CD14-positive monocyte (primary cell): ENCODE measurements around the gene USP31. TPM values are rescaled to one million over a fixed set of nuclear protein-coding genes. Genes with fewer than 3 reads are reported as not detected.

Experiments
- DNase-seq, 3 donors: peaks; one replicate each; pipeline ENCODE4 v3.0.0-alpha.2; 2011 to 2022
- H2AFZ ChIP-seq: 2 replicates; pipeline ENCODE4 v1.6.0; 2012; ENCODE audit warnings: mild to moderate bottlenecking, low read depth, low read length, inconsistent platforms; ENCODE audit not compliant: insufficient read depth, poor library complexity, severe bottlenecking
- H3K27ac ChIP-seq, 2 donors: 1 replicate in 1 of 2; 2 replicates in 1 of 2; pipeline ENCODE4 v1.5.1; 2012 to 2013; ENCODE audit warnings: low read length in 2 of 2, control low read depth in 1 of 2, inconsistent platforms in 1 of 2, low read depth in 1 of 2, mild to moderate bottlenecking in 1 of 2
- H3K27me3 ChIP-seq, 2 donors: one replicate each; pipeline versions ENCODE4 v1.6.0 to v1.6.1; 2011 to 2013; ENCODE audit warnings: low read length in 2 of 2; ENCODE audit not compliant: control insufficient read depth in 2 of 2, insufficient read depth in 2 of 2
- H3K36me3 ChIP-seq, 2 donors: replicated peaks in 1 of 2; 1 replicate in 1 of 2; 2 replicates in 1 of 2; pipeline versions ENCODE4 v1.5.1 to v1.6.1; 2012 to 2013; ENCODE audit warnings: low read length in 2 of 2, control low read depth in 1 of 2, inconsistent platforms in 1 of 2, mild to moderate bottlenecking in 1 of 2; ENCODE audit not compliant: insufficient read depth in 2 of 2, control insufficient read depth in 1 of 2
- H3K4me1 ChIP-seq, 2 donors: 1 replicate in 1 of 2; 2 replicates in 1 of 2; pipeline versions ENCODE4 v1.5.1 to v1.6.1; 2012 to 2013; ENCODE audit warnings: low read length in 2 of 2, control low read depth in 1 of 2, inconsistent platforms in 1 of 2, mild to moderate bottlenecking in 1 of 2, moderate library complexity in 1 of 2; ENCODE audit not compliant: insufficient read depth in 2 of 2, control insufficient read depth in 1 of 2
- H3K4me2 ChIP-seq: replicated peaks from 2 replicates; pipeline ENCODE3; 2012; ENCODE audit warnings: low read length, moderate library complexity, mild to moderate bottlenecking; ENCODE audit not compliant: poor library complexity, severe bottlenecking; ENCODE audit errors: extremely low read depth
- H3K4me3 ChIP-seq, 3 experiments: fragments of 200-600 bp in 1 of 3; sonication (generic) in 1 of 3; replicated peaks in 1 of 3; 1 replicate in 2 of 3; 2 replicates in 1 of 3; pipeline ENCODE4 v1.5.1; 2011 to 2013; ENCODE audit warnings: low read length in 3 of 3, mild to moderate bottlenecking in 3 of 3, control low read depth in 2 of 3, low read depth in 2 of 3, inconsistent platforms in 1 of 3, moderate library complexity in 1 of 3
- H3K79me2 ChIP-seq: 2 replicates; pipeline ENCODE4 v1.6.0; 2012; ENCODE audit warnings: mild to moderate bottlenecking, control low read depth, inconsistent platforms, low read length, moderate library complexity; ENCODE audit not compliant: insufficient read depth
- H3K9ac ChIP-seq: 2 replicates; pipeline ENCODE4 v1.6.0; 2017; ENCODE audit warnings: low read length, mild to moderate bottlenecking; ENCODE audit not compliant: insufficient read depth, poor library complexity, severe bottlenecking
- H3K9me3 ChIP-seq, 2 donors: replicated peaks in 1 of 2; 1 replicate in 1 of 2; 2 replicates in 1 of 2; pipeline versions ENCODE4 v1.5.1 to v1.6.1; 2012 to 2013; ENCODE audit warnings: low read length in 2 of 2, control low read depth in 1 of 2; ENCODE audit not compliant: control insufficient read depth in 1 of 2, insufficient read depth in 1 of 2
- H4K20me1 ChIP-seq: 2 replicates; pipeline ENCODE4 v1.6.0; 2012; ENCODE audit warnings: mild to moderate bottlenecking, low read length, control low read depth, moderate library complexity; ENCODE audit not compliant: insufficient read depth
- H3K27ac Mint-ChIP-seq, 7 donors: one replicate each; pipeline ENCODE4 v1.8.0; 2020; ENCODE audit warnings: mild to moderate bottlenecking in 7 of 7, mixed read lengths in 7 of 7, moderate library complexity in 6 of 7, inconsistent platforms in 2 of 7
- H3K27me3 Mint-ChIP-seq, 3 donors: one replicate each; pipeline ENCODE4 v1.8.0; 2021 to 2022; ENCODE audit warnings: low read depth in 3 of 3, mild to moderate bottlenecking in 3 of 3, mixed read lengths in 3 of 3, moderate library complexity in 3 of 3, inconsistent platforms in 1 of 3
- H3K36me3 Mint-ChIP-seq, 2 donors: one replicate each; pipeline ENCODE4 v1.8.0; 2020; ENCODE audit warnings: mixed read lengths in 2 of 2, inconsistent platforms in 1 of 2, mild to moderate bottlenecking in 1 of 2
- H3K4me1 Mint-ChIP-seq: one replicate; pipeline ENCODE4 v1.8.0; 2020; ENCODE audit warnings: mild to moderate bottlenecking, mixed read lengths
- H3K4me3 Mint-ChIP-seq, 2 donors: one replicate each; pipeline ENCODE4 v1.8.0; 2020; ENCODE audit warnings: mild to moderate bottlenecking in 2 of 2, mixed read lengths in 2 of 2, moderate library complexity in 1 of 2
- H3K9me3 Mint-ChIP-seq, 7 donors: one replicate each; pipeline ENCODE4 v1.8.0; 2020 to 2022; ENCODE audit warnings: mixed read lengths in 7 of 7, mild to moderate bottlenecking in 6 of 7, moderate library complexity in 6 of 7, inconsistent platforms in 2 of 7
- WGBS: methylation state at CpG from one replicate; pipeline ENCODE4 v1.1.5; 2013; ENCODE audit warnings: missing lambda C conversion rate; ENCODE audit not compliant: insufficient coverage; 5-methylcytosine and 5-hydroxymethylcytosine counted together
- intact Hi-C, 2 donors: fragments of 100-400 bp; cut with micrococcal nuclease; formaldehyde crosslinking; loops; one replicate each; pipeline versions ENCODE4 v1.15.0 to v1.15.1; 2023
- polyA plus RNA-seq, 3 donors: library from polyadenylated mRNA; depleted of rRNA in 1 of 3; unstranded in 2 of 3; stranded (reverse) in 1 of 3; fragments of 300-500 nt in 2 of 3; fragments of >200 nt in 1 of 3; fragmentation: Illumina TruSeq in 2 of 3; gene quantifications; 1 replicate in 2 of 3; 2 replicates in 1 of 3; pipeline ENCODE4 v1.2.3, GENCODE V29; 2012 to 2021
- TF ChIP-seq, protein P1 (sequence below): fragments of 200-600 bp; IDR thresholded peaks from one replicate; pipeline ENCODE4 v1.8.0; 2022; ENCODE audit warnings: antibody characterized with exemption, mild to moderate bottlenecking

The USP31 gene
- polyA plus RNA-seq, 3 donors, result 0.15 to 4.1 (median 0.36) TPM

DNA sequence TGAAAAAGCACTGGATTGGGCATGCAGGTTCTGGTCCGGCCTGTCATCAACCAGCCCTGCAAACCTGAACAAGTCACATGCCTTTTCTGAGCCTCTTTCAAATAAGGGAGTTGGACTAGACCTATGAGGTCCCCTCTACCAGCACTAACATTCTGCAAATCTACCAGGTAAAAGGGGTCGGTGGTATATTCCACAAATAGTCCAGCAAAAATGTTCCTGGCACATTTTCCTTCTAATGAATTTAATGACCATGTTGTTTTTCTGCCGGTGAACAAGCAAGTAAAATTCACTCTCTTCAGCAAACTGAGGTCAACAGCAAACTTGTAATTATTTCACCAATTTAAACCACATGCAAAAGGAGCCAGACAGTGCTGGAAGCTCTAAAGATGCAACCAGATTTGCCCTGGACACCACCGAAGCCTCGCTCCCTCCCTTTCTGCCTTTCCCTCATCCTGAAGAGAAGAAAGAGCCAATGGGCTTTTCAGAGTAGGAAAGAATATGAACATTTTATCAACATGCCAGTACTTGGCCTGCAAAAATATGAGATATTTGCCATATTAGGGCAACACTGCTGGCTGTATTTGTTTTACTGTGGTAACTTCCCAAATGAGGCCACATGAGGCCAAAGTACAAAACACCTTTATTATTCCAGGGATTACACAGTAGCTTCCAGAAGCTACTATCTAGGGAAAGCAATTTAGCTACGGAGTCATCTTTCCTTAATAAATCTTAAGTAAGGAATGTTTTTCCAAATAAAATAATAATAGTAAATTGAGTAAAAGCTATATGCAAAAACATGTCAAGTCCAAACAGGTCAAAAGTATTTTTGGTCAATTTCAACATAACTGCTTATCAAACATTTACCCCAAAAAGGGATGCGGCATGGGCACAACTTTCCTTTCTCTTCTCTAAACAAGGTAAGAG lies 45.0 kb downstream of the USP31 start:
- WGBS, result 96% methylated on average over 3 of the region's 7 CpGs
- no peak overlapping the region for H3K4me3 Mint-ChIP-seq
- H3K36me3 Mint-ChIP-seq, result peaks cover 43 to 47% of the 10 kb centered on the region in 2 donors
- Histone ChIP-seq H3K36me3 (peaks cover 0 to 52% of the 10 kb centered on the region in 2 donors), H3K9me3 (no peaks in the 10 kb centered on the region), H3K4me1 (no peaks in the 10 kb centered on the region), H3K27me3 (no peaks in the 10 kb centered on the region), H3K4me2 (no peak overlapping the region), H3K4me3 (no peak overlapping the region), H2AFZ (no peak overlapping the region), H3K9ac (no peak overlapping the region), H3K79me2 (no peaks in the 10 kb centered on the region), H3K27ac (no peak overlapping the region), H4K20me1 (no peaks in the 10 kb centered on the region)
- DNase-seq, result no peak
- peak overlapping the region in 1 of 7 donors; percentile 24 for H3K27ac Mint-ChIP-seq
- peaks cover 0 to 3% (median 0%) of the 10 kb centered on the region in 7 donors for H3K9me3 Mint-ChIP-seq
- H3K4me1 Mint-ChIP-seq, result no peaks in the 10 kb centered on the region
- H3K27me3 Mint-ChIP-seq, result no peaks in the 10 kb centered on the region
- TF ChIP-seq, protein P1, sequence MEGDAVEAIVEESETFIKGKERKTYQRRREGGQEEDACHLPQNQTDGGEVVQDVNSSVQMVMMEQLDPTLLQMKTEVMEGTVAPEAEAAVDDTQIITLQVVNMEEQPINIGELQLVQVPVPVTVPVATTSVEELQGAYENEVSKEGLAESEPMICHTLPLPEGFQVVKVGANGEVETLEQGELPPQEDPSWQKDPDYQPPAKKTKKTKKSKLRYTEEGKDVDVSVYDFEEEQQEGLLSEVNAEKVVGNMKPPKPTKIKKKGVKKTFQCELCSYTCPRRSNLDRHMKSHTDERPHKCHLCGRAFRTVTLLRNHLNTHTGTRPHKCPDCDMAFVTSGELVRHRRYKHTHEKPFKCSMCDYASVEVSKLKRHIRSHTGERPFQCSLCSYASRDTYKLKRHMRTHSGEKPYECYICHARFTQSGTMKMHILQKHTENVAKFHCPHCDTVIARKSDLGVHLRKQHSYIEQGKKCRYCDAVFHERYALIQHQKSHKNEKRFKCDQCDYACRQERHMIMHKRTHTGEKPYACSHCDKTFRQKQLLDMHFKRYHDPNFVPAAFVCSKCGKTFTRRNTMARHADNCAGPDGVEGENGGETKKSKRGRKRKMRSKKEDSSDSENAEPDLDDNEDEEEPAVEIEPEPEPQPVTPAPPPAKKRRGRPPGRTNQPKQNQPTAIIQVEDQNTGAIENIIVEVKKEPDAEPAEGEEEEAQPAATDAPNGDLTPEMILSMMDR, result no peak
- intact Hi-C loops, result no loop called here

DNA sequence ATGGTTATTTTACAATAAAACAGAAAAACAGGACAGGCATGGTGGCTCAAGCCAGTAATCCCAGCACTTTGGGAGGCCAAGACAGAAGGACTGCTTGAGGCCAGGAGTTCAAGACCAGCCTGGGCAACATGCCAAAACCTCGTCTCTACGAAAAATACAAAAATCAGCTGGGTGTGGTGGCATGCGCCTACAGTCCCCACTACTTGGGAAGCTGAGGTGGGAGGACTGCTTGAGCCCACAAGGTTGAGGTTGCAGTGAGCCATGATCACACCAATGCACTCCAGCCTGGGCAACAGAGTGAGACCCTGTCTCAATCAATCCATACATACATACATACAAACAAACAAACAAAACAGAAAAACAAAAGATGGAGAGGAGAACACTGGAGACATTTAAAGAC lies 45.6 kb downstream of the USP31 start:
- Mint-ChIP-seq H3K9me3 (peaks cover 0 to 5% (median 2%) of the 10 kb centered on the region in 7 donors), H3K27me3 (no peaks in the 10 kb centered on the region), H3K4me1 (no peaks in the 10 kb centered on the region), H3K36me3 (peaks cover 47 to 50% of the 10 kb centered on the region in 2 donors), H3K27ac (peak overlapping the region in 2 of 7 donors; percentile 24 to 37), H3K4me3 (no peak overlapping the region)
- Histone ChIP-seq H3K79me2 (no peaks in the 10 kb centered on the region), H3K27me3 (no peaks in the 10 kb centered on the region), H3K4me3 (no peak overlapping the region), H3K9me3 (no peaks in the 10 kb centered on the region), H3K9ac (no peak overlapping the region), H3K27ac (no peak overlapping the region), H2AFZ (no peak overlapping the region), H3K4me2 (no peak overlapping the region), H4K20me1 (no peaks in the 10 kb centered on the region), H3K36me3 (peaks cover 0 to 52% of the 10 kb centered on the region in 2 donors), H3K4me1 (no peaks in the 10 kb centered on the region)
- DNase-seq, result no peak
- TF ChIP-seq, protein P1, result no peak
- WGBS, result 83% methylated on average over 1 of the region's 3 CpGs
- intact Hi-C loops, result no loop called here
